Activated T-cell treated with anti-CD3 and anti-CD28 coated beads, Interleukin-2, amount 50 U/mL, for 1 hour (primary cell): ENCODE data around the gene PDCD4.

ENCODE experiments used
- DNase-seq: peaks from one replicate; pipeline ENCODE4 v3.0.0-alpha.2; 2020

PDCD4 gene

DNA sequence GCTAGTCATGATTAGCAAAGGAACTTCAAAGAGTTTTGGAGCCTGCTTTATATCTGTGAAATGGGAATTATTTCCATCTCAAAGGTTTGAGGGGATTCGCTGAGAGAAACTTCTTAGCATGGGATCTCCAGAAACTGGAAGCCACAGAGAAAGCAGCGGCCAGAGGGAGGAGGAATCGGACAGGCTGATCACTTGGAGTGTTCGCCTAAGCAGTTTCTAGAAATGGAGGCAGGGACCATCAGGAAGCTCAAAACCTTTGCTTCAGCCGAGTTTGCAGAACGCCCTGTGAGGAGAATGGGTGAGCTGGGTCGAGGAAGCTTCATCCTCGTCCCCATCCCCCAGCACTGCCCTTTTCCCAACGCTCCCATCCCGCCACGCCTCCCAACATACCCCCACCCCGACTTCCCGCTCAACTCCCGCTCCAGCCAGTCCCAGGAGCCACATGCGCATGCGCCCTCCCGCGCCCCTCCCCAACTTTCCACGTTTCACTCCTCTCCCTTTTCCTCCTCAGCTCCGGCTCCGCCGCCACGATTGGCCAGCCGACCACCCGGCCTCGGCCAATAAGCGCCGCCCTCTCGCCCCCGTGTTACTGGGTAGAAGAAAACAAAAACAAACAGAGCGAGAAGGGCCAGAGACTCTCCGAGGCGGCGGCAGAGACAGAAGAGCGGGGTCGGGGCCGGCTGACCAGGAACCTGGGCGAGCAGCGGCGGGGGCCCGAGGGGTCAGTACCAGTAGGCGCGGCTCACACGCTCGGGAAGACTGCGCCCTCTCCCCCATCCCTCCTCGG lies at the start of gene PDCD4:
TSS of gene PDCD4 (plus strand) at position 631 of the 787 bp plus-strand sequence. CDS start 4,100 bp downstream, outside the sequence.
- peak; percentile 94 for DNase-seq

DNA sequence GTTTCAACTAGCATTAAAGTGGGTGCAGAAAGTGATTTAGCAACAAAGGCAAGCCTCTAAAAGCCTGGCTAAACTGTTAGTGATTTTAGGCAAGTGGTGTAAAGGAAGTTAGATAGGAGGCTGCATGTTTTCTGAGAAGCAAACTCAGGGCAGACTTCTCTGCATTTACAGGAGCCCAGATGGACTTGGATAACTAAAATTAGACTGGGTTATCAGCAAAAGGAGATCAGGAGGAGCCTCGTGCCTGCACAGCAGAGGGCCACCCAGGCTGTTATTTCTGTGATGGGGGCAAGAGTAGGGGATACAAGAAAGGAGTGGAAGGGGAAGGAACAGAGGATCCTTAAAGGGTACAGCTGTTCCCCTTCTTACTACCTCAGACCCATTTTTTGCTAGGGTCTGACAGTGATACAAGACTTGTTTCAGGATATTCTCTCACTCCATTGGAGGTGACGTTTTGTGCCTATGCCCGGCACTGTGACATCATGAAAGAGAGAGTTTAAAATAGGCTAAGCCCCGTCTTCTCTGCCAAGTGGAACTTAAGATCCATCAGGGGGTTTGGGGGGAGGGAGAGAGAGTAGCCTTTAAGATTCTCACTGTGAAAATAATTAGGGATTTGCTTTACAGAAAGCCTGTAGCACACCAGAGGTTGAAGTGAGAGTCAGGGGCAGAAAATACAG lies 49.6 kb upstream of the PDCD4 start:
- no peak for DNase-seq

DNA sequence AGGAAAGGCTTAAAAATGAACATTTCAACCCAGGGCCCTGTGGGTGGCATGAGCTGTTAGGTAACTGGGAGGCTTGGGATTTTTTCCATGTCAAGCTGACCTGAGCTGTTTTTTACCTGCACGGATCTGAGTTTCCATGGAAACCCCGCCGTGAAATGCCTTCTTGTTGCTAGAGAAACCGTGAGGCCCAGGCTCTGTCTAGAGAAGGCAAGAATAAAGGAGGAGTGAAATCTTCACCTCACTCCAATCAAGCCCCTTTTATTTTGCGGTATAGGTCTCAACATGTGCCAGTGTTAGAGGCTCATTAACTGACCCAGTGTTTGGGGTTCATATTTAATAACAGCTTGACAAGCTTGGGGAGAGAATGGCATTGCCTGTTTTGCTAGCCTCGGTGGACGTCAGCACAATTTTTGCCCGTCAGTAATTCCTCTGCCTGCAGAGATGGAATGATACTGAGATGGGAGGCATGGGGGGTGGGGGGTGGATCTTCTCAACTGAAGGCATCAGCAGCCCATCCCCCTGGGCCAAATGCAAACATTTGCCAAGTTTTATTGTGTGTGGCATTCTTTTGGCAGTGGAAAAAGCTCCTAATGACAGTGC lies 48.9 kb upstream of the PDCD4 start:
- DNase-seq, result no peak

DNA sequence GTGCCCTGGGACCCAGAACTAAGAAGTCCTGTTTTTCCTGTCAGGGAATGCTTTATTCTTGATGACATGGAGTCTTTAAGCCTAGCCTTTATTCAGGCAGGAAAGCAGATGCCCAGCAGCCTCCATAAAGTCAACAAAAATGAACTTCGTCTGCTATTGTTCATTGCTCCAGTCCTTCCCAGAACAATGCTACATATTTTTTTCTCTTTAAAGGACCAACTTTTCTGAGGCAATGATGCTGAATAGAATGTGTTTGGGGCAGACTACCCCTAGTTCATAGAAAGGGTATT lies 47.6 kb upstream of the PDCD4 start:
- DNase-seq, result no peak

GRCh38 chr10:110824660-110825059 lies 47.1 kb upstream of the PDCD4 start:
- DNase-seq, result no peak

GRCh38 chr10:110825508-110825907 lies 46.2 kb upstream of the PDCD4 start:
- DNase-seq, result no peak

DNA sequence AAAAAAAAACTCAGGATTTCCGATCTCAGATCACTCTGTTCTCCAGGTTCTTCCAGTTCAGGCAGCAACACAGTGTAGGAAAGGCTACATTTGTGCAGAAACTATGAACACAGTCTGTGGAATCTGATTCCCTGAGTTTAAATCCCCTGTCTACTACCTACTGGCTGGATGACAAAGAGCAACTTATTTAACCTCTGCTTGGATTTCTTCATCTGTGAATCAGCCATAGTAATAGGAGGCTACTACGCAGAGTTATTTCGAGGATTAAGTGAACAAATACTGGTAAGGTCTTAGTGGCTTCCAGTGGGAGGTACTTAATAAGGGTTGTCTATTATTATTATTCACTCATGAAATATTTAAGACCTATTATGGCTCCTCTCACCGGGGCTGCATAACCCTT lies 44.3 kb upstream of the PDCD4 start:
- DNase-seq, result no peak

- DNase-seq, result no peak
These were observed 43.9 kb upstream of the PDCD4 start for GRCh38 chr10:110827875-110828274.

- no peak for DNase-seq
These were observed 43.2 kb upstream of the PDCD4 start for GRCh38 chr10:110828525-110828924.

GRCh38 chr10:110829721-110830410 lies 41.9 kb upstream of the PDCD4 start:
- DNase-seq, result no peak

DNA sequence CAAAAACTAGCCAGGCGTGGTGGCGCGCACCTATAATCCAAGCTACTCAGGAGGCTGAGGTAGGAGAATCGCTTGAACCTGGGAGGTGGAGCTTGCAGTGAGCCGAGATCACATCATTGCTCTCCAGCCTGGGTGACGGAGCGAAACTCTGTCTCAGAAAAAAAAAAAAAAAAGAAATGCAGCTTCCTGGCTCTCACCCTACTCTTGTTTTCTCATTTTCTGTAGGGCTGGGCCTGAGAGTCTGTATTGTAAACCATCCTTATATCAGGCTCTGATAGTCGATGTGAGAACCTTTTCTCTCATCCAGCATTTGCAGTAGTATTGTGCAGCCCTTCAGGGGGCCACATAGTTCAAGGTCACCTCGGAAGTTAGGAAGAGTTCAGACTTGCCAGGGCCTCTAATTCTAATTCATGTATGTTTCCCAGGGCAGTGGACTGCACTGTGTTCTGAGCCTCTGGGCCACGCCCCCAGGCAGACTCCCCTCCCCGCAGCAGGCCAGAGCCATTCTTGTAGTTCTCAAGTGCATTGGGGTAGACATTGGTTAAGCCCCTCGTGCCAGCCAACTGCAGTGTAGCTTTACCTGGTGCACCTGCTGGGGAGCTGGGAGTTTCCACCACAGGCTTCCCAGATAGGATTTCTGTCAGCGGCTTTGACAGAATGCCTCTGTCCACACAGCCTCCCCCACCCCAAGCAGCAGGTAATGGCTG lies 38.3 kb upstream of the PDCD4 start:
- no peak for DNase-seq

GRCh38 chr10:110833941-110834628 lies 37.6 kb upstream of the PDCD4 start:
- no peak for DNase-seq

GRCh38 chr10:110834629-110835301 lies 37.0 kb upstream of the PDCD4 start:
- DNase-seq, result peak; percentile 40

DNA sequence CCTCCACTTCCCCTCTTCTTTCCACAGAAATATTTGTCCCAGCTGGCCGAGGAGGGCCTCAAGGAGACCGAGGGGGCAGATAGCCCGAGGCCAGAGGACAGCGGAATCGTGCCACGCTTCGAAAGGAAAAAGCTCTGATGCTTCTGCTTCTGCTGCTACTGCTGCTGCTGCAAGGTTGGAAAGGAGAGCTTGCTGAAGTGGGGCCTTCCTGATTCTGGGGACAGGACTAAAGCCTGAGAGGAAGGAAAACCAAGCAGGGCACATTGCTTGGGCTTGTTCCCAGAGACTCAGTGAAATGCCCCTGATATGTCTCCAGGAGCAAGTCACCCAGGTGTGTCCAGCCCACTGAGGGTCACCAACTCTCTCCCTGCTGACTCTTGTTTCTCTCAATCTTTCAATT lies 35.9 kb upstream of the PDCD4 start:
- DNase-seq, result no peak

- no peak for DNase-seq
These were observed 35.0 kb upstream of the PDCD4 start for GRCh38 chr10:110836706-110837105.

- DNase-seq, result no peak
These were observed 34.1 kb upstream of the PDCD4 start for GRCh38 chr10:110837418-110838171.

GRCh38 chr10:110840225-110840922 lies 31.4 kb upstream of the PDCD4 start:
- no peak for DNase-seq

DNA sequence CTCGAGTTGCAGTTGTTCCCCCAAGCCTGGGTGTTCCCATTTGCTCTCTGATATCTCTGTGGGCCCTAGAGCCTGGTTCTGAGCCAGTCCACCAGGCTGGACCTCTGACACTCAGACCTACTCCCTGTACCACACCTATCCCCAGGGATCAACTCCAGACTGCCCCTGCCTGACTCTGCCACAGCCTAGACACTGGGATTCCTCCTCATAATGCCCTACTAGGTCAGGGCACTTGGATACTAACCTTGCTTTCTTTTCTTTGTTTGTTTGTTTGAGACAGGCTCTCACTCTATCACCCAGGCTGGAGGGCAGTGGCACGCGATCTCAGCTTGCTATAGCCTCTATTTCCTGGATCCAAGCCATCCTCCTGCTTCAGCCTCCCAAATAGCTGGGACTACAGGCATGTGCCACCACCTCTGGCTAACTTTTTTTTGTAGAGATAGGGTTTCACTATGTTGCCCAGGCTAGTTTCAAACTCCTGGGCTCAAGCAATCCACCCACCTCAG lies 30.8 kb upstream of the PDCD4 start:
- DNase-seq, result no peak

- no peak for DNase-seq
These were observed 29.9 kb upstream of the PDCD4 start for GRCh38 chr10:110841767-110842267.

DNA sequence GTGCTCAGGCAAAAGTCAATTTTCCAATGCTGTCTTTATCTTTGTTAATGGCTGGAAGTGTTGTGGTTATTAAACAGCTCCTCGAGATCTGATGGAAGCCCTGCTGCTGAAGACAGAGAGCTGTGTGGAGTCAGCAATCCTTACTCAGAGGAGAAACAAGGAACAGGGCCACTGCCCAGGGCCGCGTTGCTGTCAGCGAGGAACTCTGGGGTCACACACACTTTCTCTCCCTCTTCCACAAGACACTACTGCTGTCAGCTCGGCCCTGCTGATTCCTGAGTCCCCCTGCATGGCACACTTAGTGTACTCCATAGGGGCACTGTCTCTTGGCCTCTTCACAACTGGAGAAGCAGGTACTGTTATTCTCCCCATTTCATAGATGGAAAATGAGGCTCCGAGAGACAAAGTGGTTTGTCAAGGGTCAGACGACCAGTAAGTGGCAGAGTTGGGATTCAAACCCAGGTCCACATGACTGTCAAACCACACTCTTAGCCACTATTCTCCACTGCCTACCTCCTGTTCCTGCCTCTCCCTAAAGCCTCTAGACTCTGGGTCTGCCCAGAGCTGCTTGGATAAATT lies 29.3 kb upstream of the PDCD4 start:
- no peak for DNase-seq
